Left hindlimb (tissue), 1 donor: Measurements from ENCODE around the gene TEAD2.
"Not testable (repeated sequence)": the region's sequence is repeated elsewhere in the genome, so short reads cannot be mapped to it uniquely, and the experiment has no call there.

ENCODE experiments used
- DNase-seq: peaks from one replicate; pipeline ENCODE4 v3.0.0-alpha.2; 2018

Gene TEAD2

DNA sequence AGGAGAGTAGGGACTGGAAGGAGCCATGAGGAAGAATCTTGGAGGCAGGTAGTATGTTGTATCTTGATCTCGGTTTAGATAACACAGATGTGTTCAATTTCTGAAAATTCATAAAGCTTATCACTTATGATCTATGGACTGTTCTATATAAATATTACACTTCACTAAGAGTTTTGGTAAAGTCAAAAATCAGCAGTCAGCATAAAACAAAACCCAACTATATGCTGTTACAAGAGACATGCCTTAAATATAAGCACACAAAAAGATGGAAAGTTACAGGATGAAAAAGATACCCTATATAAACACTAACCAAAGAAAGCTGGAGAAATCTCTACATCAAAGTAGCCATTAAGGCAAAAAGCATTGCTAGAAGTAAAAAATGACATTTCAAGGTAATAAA lies 21.4 kb upstream of the TEAD2 start:
- DNase-seq, result no peak

DNA sequence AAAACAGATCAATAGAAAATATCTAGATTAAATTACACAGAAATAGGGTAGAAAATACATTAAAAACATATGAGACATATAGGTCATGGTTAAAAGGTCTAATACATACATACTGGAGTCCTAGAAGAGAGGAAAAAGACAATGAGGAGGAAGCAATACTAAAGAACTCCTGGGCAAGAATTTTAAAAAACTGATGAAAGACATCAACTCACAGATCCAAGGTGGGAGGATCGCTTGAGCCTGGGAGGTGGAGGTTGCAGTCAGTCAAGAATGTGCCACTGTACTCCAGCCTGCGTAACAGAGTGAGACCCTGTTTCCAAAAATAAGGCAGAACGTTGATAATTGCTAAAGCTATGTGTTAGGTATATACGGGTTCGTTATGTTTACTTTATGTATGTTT lies 20.4 kb upstream of the TEAD2 start:
- no peak for DNase-seq

DNA sequence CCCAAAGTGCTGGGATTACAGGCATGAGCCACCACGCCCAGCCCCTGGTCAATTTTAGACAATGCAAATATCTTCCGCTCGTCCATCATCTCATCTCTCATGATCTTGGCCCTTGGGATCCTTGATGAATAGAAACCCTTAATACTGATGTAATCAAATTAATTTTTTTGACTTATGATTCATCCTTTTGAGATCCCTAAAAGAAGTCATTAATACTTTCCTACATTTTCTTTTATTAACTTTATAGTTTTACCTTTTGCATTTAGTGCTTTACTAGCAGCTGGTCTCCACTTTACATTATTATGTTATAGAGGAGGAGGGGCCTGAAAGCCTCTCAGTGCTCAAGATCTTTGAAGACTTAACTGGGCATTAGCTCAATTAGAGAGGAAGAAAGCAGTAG lies 18.2 kb upstream of the TEAD2 start:
- DNase-seq, result no peak

DNA sequence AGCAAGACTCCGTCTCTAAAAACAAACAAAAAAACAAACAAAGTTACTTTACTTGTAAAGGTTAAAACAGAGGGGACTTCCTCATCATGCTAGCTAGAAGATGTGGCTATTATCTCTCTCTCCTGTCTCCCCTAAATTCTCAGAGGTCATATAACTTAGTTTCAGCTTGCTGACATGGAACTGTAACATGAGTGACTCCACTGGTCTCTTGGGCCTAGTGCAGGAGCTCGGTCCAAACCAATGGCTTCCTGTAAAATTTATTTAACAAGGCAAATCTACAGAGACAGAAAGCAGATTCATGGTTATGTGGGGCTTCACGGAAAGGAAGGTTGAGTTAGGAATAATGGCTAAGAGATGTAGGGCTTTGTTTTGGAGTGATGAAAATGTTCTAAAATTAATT lies 16.3 kb upstream of the TEAD2 start:
- DNase-seq, result no peak

DNA sequence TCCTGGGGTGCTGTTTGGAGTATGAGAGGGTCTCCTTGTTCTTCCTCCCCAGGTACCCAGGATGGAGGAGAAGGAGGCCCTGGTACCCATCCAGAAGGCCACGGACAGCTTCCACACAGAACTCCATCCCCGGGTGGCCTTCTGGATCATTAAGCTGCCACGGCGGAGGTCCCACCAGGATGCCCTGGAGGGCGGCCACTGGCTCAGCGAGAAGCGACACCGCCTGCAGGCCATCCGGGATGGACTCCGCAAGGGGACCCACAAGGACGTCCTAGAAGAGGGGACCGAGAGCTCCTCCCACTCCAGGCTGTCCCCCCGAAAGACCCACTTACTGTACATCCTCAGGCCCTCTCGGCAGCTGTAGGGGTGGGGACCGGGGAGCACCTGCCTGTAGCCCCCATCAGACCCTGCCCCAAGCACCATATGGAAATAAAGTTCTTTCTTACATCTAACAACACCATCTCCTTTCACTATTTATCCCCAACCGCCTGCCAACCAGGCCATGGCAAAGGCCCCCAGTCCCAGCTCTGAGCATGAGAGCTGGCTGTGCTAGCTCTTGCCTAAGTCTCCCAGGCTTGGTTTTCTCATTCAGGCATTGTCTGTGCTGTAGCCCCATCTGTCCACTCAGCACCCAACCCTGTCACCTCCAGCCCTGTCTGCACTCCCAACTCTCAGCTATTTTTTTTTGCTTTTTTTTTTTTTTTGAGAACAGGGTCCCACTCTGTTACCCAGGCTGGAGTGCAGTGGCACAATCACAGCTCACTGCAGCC lies 12.6 kb upstream of the TEAD2 start:
- no peak for DNase-seq

DNA sequence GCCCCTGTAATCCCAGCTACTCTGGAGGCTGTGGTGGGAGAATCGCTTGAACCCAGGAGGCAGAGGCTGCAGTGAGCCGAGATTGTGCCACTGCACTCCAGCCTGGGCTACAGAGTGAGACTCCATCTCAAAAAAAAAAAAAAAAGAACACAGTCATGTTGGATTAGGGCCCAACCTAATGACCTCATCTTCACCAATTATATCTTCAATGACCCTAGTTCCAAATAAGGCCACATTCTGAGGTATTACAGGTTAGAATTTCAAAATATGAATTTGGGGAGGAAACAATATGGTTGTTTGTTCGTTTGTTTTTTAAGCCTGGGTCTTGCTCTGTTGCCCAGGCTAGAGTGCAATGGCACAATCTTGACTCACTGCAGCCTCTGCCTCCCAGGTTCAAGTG lies 11.0 kb upstream of the TEAD2 start:
- DNase-seq, result not testable (repeated sequence)

DNA sequence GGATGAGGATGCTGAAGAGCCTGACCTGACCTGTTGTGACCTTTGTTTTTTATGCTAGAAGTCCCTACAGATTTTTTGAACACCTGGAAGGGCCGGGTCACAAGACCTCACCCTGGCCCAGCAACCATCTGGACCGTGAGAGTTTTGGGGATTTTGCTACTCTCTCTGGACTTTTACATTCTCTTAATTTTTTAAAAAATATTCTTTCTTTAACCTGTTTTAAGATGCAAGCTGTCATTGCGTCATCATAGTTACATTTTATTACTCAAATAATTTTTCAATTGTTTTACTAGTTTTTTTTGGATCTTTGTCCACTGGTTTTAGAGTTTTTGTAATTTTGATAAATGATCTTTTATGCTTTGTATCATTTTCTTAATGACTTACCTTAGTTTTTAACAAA lies 9.0 kb upstream of the TEAD2 start:
- DNase-seq, result no peak

DNA sequence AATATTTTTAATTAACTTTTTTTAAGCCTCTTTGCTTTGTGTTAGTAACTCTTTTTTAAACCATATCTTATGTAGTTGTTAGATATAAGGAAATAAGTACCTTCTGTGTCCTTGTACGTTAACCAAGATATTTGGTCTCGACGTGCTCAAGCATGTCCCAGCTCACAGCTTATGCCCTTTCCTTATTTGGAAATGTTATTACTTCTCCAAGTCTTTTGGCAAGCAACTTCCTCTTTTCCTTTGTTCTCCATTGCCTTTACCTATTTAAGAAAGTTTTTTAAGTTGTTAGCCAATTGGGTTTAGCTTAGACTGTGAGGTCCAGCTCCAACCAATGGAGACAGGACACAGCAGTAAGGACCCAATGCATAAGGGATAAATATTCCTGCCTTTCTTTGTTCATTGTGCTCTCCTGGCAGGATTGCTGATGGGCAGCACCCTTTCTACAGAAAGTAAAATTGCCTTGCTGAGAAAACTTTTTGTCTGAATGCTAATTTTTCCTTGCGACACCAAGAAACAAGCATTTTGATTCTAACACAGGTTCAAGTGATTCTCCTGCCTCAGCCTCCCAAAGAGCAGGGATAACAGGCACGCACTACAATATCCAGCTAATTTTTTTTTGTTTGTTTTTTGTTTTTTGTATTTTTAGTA lies 6.6 kb upstream of the TEAD2 start:
- no peak for DNase-seq

DNA sequence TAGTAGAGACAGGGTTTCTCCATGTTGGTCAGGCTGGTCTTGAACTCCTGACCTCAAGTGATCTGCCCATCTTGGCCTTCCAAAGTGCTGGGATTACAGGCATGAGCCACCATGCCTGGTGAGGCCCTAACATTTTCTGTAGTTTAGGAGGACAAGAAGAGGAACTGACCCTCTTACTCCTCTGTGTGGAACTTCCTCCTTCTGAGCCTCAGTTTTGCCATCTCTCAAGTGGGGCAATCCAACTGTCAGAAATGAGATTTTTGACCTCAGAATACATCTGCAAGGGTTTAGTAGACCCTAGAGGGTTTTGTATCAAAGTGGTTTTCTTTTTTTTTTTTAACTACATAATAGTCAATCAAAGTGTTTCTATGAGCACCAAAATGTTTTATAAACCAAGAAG lies 3.9 kb upstream of the TEAD2 start:
- DNase-seq, result no peak

DNA sequence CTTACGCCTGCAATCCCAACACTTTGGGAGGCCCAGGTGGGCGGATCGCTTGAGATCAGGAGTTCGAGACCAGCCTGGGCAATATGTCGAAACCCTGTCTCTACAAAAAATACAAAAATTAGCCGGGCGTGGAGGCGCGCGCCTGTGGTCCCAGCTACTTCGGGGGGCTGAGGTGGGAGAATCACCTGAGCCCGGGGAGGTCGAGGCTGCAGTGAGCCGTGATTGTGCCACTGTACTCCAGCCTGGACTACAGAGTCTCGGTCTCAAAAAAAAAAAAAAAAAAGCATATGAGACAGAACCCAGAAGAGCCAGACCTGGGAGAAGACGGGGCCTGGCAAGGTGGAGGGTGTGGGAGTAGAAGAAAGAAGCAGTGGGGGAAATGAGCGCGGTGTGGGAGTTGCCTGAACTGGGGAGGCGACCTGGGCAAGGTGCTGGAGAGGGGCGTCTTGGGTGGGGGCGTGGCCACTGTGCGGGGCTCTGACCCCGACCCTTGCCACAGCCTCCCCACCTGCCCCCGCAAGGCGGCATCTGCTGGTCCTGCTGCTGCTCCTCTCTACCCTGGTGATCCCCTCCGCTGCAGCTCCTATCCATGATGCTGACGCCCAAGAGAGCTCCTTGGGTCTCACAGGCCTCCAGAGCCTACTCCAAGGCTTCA lies 2.0 kb upstream of the TEAD2 start:
- DNase-seq, result no peak

DNA sequence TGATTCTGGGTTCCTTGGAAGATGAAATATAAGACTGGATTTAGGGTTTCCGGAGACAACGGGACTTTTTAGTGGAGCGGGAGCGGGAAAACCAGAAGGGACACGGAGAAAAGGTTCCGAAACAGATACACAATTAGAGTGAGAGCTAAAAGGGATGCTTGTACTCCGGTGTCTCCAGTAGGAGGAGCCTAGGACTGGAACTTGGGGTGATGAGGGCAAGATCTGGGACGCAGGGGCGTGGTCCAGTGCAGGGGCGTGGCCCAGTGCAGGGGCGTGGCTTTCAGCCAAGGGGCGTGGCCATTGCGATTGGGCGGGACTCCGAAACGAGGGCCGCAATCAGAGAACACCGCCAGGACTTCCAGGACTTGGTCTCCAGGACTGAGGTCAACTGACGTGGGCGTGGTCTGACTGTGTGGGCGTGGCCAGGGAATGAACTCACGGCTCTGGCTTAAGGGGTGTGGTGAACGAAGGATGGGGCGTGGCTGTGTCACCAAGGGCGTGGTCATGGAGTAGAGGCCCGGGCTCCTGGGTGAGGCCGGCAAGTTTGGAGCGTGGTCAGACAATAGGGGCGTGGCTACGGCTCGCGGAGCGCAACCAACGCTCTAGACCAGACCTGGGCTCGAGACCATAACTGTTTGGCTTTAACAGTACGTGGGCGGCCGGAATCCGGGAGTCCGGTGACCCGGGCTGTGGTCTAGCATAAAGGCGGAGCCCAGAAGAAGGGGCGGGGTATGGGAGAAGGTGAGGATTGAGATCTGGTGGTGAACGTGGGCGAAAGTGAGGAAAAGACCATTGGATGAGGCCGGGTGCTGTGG lies 1.3 kb upstream of the TEAD2 start, which contains the start of gene DKKL1:
DKKL1 (plus strand) TSS at position 610 of the 815 bp plus-strand sequence; CDS start at position 732, 122 bp downstream.
- peak; percentile 99 for DNase-seq

DNA sequence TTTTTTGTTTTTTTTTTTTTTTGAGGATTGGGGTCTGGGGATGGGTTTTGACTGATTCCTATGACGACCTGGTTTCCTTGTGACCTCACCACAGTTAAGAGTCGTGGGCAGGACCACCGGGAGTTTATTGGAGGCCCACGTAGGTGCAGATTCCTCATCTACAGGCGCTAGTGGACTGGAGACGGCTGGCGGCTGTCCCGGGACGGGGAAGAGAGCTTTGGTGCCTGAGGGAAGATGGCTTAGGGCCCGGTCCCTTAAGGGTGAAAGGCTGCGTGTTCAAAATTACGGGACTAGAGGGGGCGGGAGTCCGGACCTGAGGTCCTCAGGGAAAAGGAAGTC lies 682 bp upstream of the TEAD2 start:
- peak; percentile 79 for DNase-seq

DNA sequence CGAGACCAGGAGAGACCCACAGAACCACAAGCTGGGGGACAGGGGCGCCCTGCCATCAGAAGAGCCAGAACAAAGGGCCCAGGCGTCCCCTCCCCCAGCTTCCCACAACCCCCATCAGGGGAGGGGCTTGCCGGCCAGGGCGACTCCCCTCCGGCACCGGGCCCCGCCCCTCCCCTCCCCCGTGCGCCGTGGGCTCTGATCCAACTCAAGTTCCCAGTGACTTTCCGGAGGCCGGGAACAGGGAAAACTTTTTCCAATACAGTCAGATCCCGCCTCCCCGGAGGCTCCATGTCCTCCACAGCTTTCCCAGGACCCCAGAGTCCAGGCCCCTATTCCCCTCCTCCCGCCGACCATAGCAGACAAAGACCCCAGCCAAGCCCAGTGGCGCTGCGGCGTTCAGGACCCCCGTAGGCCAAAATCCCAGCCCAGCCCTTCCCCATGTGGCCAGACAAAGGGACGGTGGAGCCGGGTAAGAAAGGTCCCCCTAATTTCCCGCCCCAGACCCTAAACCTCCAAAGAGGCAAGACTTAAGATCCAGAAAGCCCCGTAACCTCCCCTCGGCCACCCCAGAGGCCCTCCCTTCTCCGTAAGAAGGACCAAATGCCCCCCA lies 673 bp downstream of the TEAD2 start:
- peak; percentile 94 for DNase-seq

DNA sequence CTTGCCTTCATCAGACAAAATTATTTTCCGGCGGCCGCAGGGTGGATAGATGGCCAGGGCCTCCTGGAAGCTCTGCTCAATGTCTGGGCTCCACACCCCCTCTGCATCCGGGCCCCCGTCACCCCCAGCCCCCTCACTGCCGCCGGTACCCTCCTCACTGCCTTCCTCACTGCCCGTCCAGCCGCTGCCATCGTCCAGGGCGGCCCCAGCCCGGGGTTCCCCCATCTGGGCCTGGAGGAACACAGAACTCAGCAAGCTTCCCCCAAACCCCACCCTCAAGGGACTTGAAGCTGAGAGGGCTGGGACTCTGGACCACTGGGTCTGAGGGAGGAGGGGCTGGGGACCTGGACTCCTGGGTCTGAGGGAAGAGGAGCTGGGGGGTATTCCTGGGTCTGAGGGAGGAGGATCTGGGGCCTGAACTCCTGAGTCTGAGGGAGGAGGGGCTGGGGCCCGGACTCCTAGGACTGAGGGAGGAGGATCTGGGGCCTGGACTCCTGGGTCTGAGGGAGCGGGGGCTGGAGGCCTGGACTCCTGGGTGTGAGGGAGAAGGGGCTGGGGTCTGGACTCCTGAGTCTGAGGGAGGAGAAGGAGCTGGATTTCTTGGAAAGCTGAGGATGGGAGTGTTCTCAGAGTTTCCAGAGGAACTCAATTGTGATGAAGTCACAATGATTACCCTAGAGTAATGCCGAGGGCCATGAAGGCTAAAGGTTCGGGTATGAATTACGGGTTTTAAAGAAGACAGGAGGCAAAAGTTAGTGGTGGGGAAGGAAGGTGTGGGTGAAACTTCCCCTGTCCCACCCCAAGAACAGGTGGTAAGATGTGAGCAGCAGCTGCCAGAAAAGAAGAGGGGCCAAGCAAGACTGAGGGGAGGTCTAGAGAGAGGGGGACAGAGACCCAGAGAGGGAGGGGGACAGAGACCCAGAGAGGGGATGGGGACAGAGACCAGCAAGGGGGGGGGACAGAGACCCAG lies 2.1 kb downstream of the TEAD2 start:
- no peak for DNase-seq

DNA sequence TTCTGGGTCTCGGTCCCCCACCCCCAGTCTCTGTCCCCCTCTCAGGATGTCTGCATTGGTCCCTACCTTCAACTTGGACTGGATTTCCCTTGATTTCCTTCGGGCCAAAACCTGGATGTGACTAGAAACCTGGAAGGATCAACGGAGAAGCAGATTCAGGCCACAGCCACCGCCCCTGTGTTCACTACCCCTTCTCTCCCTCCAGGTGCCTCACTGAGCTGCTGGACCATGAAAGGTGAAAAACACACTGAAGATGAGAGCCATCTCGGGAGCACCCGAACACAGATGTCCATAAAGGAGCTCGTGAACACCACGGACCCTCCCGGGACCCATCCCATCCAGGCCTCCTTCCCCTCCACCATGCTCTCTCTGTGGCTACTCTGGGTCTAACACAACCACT lies 5.0 kb downstream of the TEAD2 start:
- DNase-seq, result no peak

DNA sequence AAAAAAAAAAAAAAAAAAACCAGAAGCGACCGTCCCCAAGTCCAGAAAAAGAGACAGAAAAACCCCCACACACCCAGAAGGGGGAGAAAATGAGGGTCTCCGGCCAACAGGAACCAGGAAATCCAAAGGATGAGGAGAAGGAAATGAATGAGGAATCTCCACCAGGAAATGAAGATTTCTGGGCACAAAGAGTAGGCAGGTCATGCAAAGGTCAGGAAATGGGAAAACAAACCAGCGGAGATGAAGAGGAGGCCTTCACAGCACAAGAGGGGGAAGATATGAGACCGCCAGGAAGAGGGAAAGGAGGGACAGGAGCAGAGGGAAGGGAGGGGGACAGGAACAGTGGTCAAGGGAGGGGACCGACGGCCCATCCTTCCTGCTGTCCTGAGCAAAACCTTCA lies 5.8 kb downstream of the TEAD2 start:
- DNase-seq, result no peak

DNA sequence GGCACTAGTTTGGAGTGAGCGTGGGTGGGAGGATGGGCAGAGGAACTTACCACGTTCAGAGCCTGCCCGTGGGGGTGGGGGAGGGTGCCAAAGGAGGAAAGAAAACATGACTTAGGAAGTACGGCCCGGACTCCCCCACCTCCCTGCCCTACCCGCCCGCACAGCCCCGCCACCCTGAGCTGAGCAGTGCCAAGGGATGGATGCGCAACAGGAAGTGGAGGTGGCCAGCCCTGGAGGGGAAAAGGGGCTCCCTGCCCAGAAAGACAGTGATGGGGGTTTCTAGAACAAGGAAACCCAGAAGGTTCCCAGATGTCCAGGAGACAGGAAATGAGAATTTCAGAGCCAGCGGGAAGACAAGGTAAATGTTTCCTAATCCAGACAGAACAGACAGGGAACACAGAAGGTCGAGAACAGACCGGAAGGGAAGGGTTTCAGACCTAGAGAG lies 6.3 kb downstream of the TEAD2 start:
- DNase-seq, result peak; percentile 66

DNA sequence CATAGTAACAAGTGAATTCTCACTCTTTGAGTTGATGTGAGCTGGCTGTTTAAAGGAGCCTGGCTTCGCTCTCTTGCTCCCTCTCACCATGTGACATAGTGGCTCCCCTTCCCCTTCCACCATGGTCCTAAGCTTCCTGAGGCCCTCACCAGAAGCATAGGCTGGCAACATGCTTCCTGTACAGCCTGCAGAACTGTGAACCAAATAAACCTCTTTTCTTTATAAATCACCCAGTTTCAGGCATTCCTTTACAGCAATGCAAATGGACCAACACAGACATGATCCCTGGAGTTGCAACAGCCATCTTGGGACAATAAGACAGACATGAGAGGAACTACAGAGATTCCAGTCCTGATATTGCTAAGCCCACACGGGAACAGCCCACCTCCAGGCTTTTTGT lies 12.6 kb downstream of the TEAD2 start:
- DNase-seq, result no peak

DNA sequence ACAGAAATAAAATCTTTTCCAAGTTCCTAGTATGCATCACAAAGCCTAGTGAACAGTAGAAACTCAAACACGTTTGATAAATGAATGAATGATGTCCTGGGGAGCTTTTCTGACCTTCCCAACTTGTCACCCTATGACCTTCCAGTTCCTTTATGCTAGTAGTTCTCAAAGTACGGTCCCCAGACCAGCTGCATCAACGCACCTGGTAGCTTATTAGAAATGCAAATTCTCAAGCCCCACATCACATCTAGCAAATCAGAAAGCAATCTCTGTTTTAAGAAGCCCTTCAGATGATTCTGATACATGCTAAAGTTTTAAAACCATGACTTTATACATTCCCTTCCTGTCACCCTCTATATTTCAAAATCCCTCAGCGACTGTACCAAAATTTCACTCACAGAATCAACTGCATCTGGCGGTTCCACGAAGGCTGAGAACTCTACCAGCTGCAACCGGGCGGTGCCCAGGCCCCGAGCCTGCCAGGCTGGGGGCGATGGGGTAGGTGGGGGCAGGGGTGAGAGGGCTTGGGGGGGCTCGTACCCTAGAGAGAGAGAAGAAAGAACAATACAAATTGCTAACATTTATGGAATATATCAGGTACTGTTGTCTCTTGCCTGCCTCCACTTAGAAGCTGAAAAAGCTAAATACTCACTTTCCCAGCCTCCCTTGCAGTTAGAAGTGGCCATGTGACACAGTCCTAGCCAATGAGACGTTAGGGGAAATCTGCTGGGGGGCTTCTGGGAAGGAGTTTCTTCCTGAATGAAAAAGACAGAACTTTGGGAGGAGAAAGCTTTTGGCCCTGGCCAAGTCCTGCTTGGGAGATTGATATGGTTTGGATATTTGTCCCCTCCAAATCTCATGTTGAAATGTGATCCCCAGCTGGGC lies 13.7 kb downstream of the TEAD2 start:
- no peak for DNase-seq

DNA sequence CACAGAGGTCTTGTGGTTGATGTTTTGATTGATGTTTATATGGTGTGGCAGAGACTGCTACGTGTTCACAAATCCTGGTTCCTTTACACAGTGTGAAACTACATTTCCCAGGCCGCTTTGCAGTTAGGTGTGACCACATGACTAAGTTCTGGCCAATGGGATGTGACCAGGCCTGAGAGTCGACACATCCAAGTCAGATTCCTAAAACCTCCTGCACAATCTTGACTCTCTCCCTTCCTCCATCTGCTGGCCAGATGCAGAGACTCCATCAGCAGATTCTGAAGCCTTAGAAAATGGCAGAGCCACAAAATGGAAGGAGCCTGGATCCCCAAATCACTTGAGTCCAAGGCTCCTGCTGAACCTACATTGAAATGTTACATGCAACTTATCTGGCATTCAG lies 14.4 kb downstream of the TEAD2 start:
- no peak for DNase-seq

DNA sequence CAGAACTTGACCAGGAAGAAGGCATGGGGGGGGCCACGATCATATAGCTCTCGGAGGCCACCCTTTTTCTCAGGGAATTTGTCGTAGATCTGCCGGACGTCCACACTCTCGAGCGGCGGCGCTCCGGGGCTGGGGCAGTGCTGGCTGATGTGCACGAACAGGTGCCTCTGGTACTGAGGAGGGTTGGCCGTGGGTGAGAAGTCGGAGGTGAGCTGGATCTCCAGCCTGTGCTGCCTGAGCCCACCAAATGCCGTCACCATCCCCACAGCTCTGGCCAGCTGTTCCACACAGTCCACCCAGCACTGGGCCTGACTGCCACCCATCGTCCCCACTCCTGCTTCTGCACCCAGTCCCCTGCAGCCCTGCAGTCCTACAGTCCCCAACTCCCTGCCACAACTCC lies 15.0 kb downstream of the TEAD2 start:
- DNase-seq, result no peak
